B cell (primary cell): ENCODE data around the gene SLC35G6. TPM values are rescaled to one million over a fixed set of nuclear protein-coding genes. Genes with fewer than 3 reads are reported as not detected.

Experiments
- ATAC-seq: fragments of 200-7000 bp; cut with Tn5 transposase; one replicate; pipeline ENCODE4 v1.10.0; 2021; ENCODE audit warnings: low read depth, mild to moderate bottlenecking, moderate number of reproducible peaks, moderate library complexity
- CTCF ChIA-PET: fragments of 350-600 bp; sonication (Branson Sonifier 250); formaldehyde crosslinking; loops from one replicate; lab custom pipeline; 2021; ENCODE audit warnings: antibody characterized with exemption, inconsistent platforms; lab: Charles Lee
- POLR2A ChIA-PET: fragments of 350-600 bp; sonication (Branson Sonifier 250); formaldehyde crosslinking; loops from one replicate; lab custom pipeline; 2021; ENCODE audit warnings: antibody characterized with exemption; lab: Charles Lee
- DNase-seq: peaks from one replicate; pipeline ENCODE4 v3.0.0; 2013
- H2AFZ ChIP-seq: 2 replicates; pipeline ENCODE4 v1.6.1; 2012; ENCODE audit warnings: mild to moderate bottlenecking, low read depth, low read length; ENCODE audit not compliant: insufficient read depth, poor library complexity, severe bottlenecking
- H3K27ac ChIP-seq, 2 donors: 1 replicate in 1 of 2; 2 replicates in 1 of 2; pipeline ENCODE4 v1.5.1; 2012 to 2013; ENCODE audit warnings: low read length in 2 of 2, mild to moderate bottlenecking in 2 of 2, moderate library complexity in 1 of 2
- H3K27me3 ChIP-seq, 4 experiments: fragments of 200-600 bp in 1 of 4; sonication (generic) in 1 of 4; replicated peaks in 1 of 4; 1 replicate in 2 of 4; 2 replicates in 2 of 4; pipeline versions ENCODE4 v1.6.1 to v1.7.0; 2013 to 2016; ENCODE audit warnings: low read length in 3 of 4, mild to moderate bottlenecking in 2 of 4, mixed read lengths in 1 of 4, moderate library complexity in 1 of 4; ENCODE audit not compliant: insufficient read depth in 4 of 4, control insufficient read depth in 3 of 4; ENCODE audit errors: control extremely low read depth in 1 of 4
- H3K36me3 ChIP-seq, 2 experiments: replicated peaks in 1 of 2; 1 replicate in 1 of 2; 2 replicates in 1 of 2; pipeline versions ENCODE4 v1.6.1 to v1.7.1; 2013; ENCODE audit warnings: low read length in 1 of 2; ENCODE audit not compliant: insufficient read depth in 2 of 2, control insufficient read depth in 1 of 2; ENCODE audit errors: control extremely low read depth in 1 of 2, extremely low read depth in 1 of 2
- H3K4me1 ChIP-seq, 2 donors: fragments of 200-600 bp in 1 of 2; sonication (generic) in 1 of 2; 1 replicate in 1 of 2; 2 replicates in 1 of 2; pipeline versions ENCODE4 v1.5.1 to v1.6.1; 2013 to 2017; ENCODE audit warnings: low read length in 2 of 2; ENCODE audit not compliant: control insufficient read depth in 2 of 2, insufficient read depth in 2 of 2
- H3K4me2 ChIP-seq: replicated peaks from 2 replicates; pipeline ENCODE3; 2012; ENCODE audit warnings: mild to moderate bottlenecking, low read depth, low read length; ENCODE audit not compliant: poor library complexity, severe bottlenecking
- H3K4me3 ChIP-seq, 5 experiments: fragments of 200-600 bp in 1 of 5; sonication (generic) in 1 of 5; 1 replicate in 3 of 5; 2 replicates in 2 of 5; pipeline versions ENCODE4 v1.5.1 to v1.7.0; 2011 to 2016; ENCODE audit warnings: low read length in 4 of 5, mild to moderate bottlenecking in 4 of 5, low read depth in 2 of 5, control low read depth in 1 of 5, moderate library complexity in 1 of 5; ENCODE audit not compliant: insufficient read depth in 1 of 5; ENCODE audit errors: control extremely low read depth in 1 of 5, extremely low read depth in 1 of 5
- H3K79me2 ChIP-seq: fragments of 200-600 bp; sonication (generic); one replicate; pipeline ENCODE4 v1.6.0; 2016; ENCODE audit warnings: low read length; ENCODE audit not compliant: control insufficient read depth, insufficient read depth
- H3K9ac ChIP-seq: fragments of 200-600 bp; sonication (generic); 2 replicates; pipeline ENCODE4 v1.6.1; 2017; ENCODE audit warnings: mild to moderate bottlenecking, low read length, moderate library complexity
- H3K9me3 ChIP-seq, 3 donors: one replicate each; pipeline versions ENCODE4 v1.6.1 to v1.7.1; 2013; ENCODE audit warnings: low read length in 2 of 3; ENCODE audit not compliant: control insufficient read depth in 2 of 3, insufficient read depth in 1 of 3; ENCODE audit errors: control extremely low read depth in 1 of 3
- H4K20me1 ChIP-seq: 2 replicates; pipeline ENCODE4 v1.6.0; 2012; ENCODE audit warnings: mild to moderate bottlenecking, low read length; ENCODE audit not compliant: insufficient read depth, control insufficient read depth, poor library complexity, severe bottlenecking
- H3K27ac Mint-ChIP-seq: one replicate; pipeline ENCODE4 v1.8.0; 2021; ENCODE audit warnings: mixed read lengths
- H3K27me3 Mint-ChIP-seq: one replicate; pipeline ENCODE4 v1.8.0; 2021; ENCODE audit warnings: mixed read lengths
- H3K4me1 Mint-ChIP-seq: one replicate; pipeline ENCODE4 v1.8.0; 2021; ENCODE audit warnings: mixed read lengths
- H3K4me3 Mint-ChIP-seq: one replicate; pipeline ENCODE4 v1.8.0; 2021; ENCODE audit warnings: mixed read lengths
- H3K9me3 Mint-ChIP-seq: one replicate; pipeline ENCODE4 v1.8.0; 2022; ENCODE audit warnings: mixed read lengths; ENCODE audit not compliant: insufficient read depth
- EZH2 ChIP-seq: IDR thresholded peaks from 2 replicates; pipeline ENCODE4 v1.6.1; 2012; ENCODE audit warnings: borderline replicate concordance, low read depth, mild to moderate bottlenecking, moderate library complexity, low read length; ENCODE audit not compliant: insufficient read depth, poor library complexity, severe bottlenecking
- WGBS: methylation state at CpG from one replicate; pipeline ENCODE4 v1.1.5; 2013; ENCODE audit warnings: missing lambda C conversion rate; ENCODE audit not compliant: insufficient coverage; 5-methylcytosine and 5-hydroxymethylcytosine counted together
- intact Hi-C: fragments of 100-400 bp; cut with micrococcal nuclease; formaldehyde crosslinking; loops from one replicate; pipeline ENCODE4 v1.10.0; 2022
- polyA plus RNA-seq: library from polyadenylated mRNA; depleted of rRNA; stranded (reverse); fragments of >200 nt; gene quantifications from 2 replicates; pipeline ENCODE4 v1.2.3, GENCODE V29; 2012
- total RNA-seq, 2 donors: library from RNA; stranded (reverse); fragments of 120-200 nt in 1 of 2; gene quantifications; 1 replicate in 1 of 2; 2 replicates in 1 of 2; pipeline versions ENCODE4 v1.2.3 to v1.2.4, GENCODE V29; 2013 to 2022
- TF ChIP-seq, protein P1 (sequence below): fragments of 200-600 bp; IDR thresholded peaks from one replicate; pipeline ENCODE4 v1.8.0; 2022; ENCODE audit warnings: antibody characterized with exemption, mild to moderate bottlenecking

The SLC35G6 gene
- total and polyA plus RNA-seq, 2 donors (not counting 1 experiment from before 2014, with no cell fraction given), result 0.04 to 0.30 TPM

DNA sequence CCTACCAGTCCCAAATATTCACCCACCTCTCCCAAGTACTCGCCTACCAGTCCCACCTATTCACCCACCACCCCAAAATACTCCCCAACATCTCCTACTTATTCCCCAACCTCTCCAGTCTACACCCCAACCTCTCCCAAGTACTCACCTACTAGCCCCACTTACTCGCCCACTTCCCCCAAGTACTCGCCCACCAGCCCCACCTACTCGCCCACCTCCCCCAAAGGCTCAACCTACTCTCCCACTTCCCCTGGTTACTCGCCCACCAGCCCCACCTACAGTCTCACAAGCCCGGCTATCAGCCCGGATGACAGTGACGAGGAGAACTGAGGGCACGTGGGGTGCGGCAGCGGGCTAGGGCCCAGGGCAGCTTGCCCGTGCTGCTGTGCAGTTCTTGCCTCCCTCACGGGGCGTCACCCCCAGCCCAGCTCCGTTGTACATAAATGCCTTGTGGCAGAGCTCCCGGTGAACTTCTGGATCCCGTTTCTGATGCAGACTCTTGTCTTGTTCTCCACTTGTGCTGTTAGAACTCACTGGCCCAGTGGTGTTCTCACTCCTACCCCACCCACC lies 32.7 kb downstream of the SLC35G6 start:
- ChIA-PET POLR2A (interaction anchor here (0.5 to 4.2 kb wide), 4 partner anchors 46 to 174 kb away, joined by 4 to 32 read pairs (median 4); partner anchors contain the start of genes SENP3, TNFSF13 and WRAP53), CTCF (interaction anchor here (0.6 to 19.2 kb wide), 33 partner anchors 8 to 468 kb away, joined by 3 to 666 read pairs (median 5); partner anchors contain the start of genes ACAP1, CD68, CHRNB1 and FXR2)
- no peak overlapping the region for H3K4me3 ChIP-seq
- no peaks in the 10 kb centered on the region for H4K20me1 ChIP-seq
- TF ChIP-seq EZH2, result no peak
- TF ChIP-seq, protein P1, sequence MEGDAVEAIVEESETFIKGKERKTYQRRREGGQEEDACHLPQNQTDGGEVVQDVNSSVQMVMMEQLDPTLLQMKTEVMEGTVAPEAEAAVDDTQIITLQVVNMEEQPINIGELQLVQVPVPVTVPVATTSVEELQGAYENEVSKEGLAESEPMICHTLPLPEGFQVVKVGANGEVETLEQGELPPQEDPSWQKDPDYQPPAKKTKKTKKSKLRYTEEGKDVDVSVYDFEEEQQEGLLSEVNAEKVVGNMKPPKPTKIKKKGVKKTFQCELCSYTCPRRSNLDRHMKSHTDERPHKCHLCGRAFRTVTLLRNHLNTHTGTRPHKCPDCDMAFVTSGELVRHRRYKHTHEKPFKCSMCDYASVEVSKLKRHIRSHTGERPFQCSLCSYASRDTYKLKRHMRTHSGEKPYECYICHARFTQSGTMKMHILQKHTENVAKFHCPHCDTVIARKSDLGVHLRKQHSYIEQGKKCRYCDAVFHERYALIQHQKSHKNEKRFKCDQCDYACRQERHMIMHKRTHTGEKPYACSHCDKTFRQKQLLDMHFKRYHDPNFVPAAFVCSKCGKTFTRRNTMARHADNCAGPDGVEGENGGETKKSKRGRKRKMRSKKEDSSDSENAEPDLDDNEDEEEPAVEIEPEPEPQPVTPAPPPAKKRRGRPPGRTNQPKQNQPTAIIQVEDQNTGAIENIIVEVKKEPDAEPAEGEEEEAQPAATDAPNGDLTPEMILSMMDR, result no peak
- no peaks in the 10 kb centered on the region for H3K79me2 ChIP-seq
- no peak overlapping the region for H3K9ac ChIP-seq
- no peaks in the 10 kb centered on the region for H3K4me1 Mint-ChIP-seq
- no peaks in the 10 kb centered on the region for H3K27me3 ChIP-seq
- H3K27ac Mint-ChIP-seq, result peak overlapping the region; percentile 41
- ATAC-seq (no peak), DNase-seq (peak; percentile 18)
- no peak overlapping the region for H3K27ac ChIP-seq
- no peak overlapping the region for H2AFZ ChIP-seq
- WGBS, result 89% methylated on average over 17 of the region's 17 CpGs
- H3K27me3 Mint-ChIP-seq, result no peaks in the 10 kb centered on the region
- no peak overlapping the region for H3K4me3 Mint-ChIP-seq
- no peak overlapping the region for H3K4me2 ChIP-seq
- intact Hi-C loops, result loop anchor here (1.0 to 2.0 kb wide), 3 partner anchors 47 to 173 kb away; partner anchors contain the start of genes SENP3 and TP53
- no peaks in the 10 kb centered on the region for H3K4me1 ChIP-seq
- no peaks in the 10 kb centered on the region for H3K9me3 Mint-ChIP-seq
- H3K9me3 ChIP-seq, result no peaks in the 10 kb centered on the region
- H3K36me3 ChIP-seq, result peaks cover 9 to 50% of the 10 kb centered on the region in 2 experiments
